Left ventricle myocardium inferior (tissue), 1 donor: Measurements from ENCODE around the gene NCF4. TPM values are rescaled to one million over a fixed set of nuclear protein-coding genes. Genes with fewer than 3 reads are reported as not detected.

Experiments used
- DNase-seq: peaks from one replicate; pipeline ENCODE4 v3.0.0-alpha.2; 2020
- H3K27ac ChIP-seq: fragments of 200-600 bp; replicated peaks from 2 replicates; pipeline ENCODE4 v1.8.0; 2021
- H3K27me3 ChIP-seq: fragments of 200-600 bp; 2 replicates; pipeline ENCODE4 v1.8.0; 2021; ENCODE audit warnings: low read depth
- H3K36me3 ChIP-seq: fragments of 200-600 bp; 2 replicates; pipeline ENCODE4 v1.8.0; 2021
- H3K4me1 ChIP-seq: fragments of 200-600 bp; 2 replicates; pipeline ENCODE4 v1.8.0; 2021
- H3K4me3 ChIP-seq: fragments of 200-600 bp; 2 replicates; pipeline ENCODE4 v1.8.0; 2021; ENCODE audit warnings: mild to moderate bottlenecking, moderate library complexity
- H3K9me3 ChIP-seq: fragments of 200-600 bp; replicated peaks from 2 replicates; pipeline ENCODE4 v1.8.0; 2021
- CTCF ChIP-seq: fragments of 200-600 bp; IDR thresholded peaks from 2 replicates; pipeline ENCODE4 v1.8.0; 2021; ENCODE audit warnings: antibody characterized with exemption, mild to moderate bottlenecking, borderline replicate concordance
- intact Hi-C: fragments of 100-400 bp; cut with micrococcal nuclease; formaldehyde crosslinking; loops from one replicate; pipeline ENCODE4 v1.11.0; 2022
- total RNA-seq: library from RNA; stranded (reverse); fragmentation: NEBNext Ultra II Directional; extraction: Animal tissue kit (Norgen Biotek cat#: 25700); gene quantifications from one replicate; pipeline ENCODE4 v1.2.1, GENCODE V29; 2021
- donor health status: DM: no; HTN: yes; CAD: no; lungs with severe emphysema.

The NCF4 gene
- total RNA-seq, 1 donor from 2014 or later: 5.5 TPM

- intact Hi-C loops: no loop called here
- Histone ChIP-seq H3K4me3 (no peak overlapping the region), H3K36me3 (no peaks in the 10 kb centered on the region), H3K27ac (no peak overlapping the region), H3K4me1 (no peaks in the 10 kb centered on the region), H3K27me3 (peaks cover 24% of the 10 kb centered on the region), H3K9me3 (peaks cover 19% of the 10 kb centered on the region)
- TF ChIP-seq CTCF: no peak
- DNase-seq: no peak
Measured at GRCh38 chr22:36894266-36894665, 33.5 kb downstream of the NCF4 start.

GRCh38 chr22:36897611-36898010, 36.8 kb downstream of the NCF4 start:
- no peaks in the 10 kb centered on the region for H3K4me1 ChIP-seq
- peaks cover 32% of the 10 kb centered on the region for H3K9me3 ChIP-seq
- DNase-seq: no peak
- H3K36me3 ChIP-seq: no peaks in the 10 kb centered on the region
- no peak overlapping the region for H3K4me3 ChIP-seq
- TF ChIP-seq CTCF: no peak
- H3K27ac ChIP-seq: no peak overlapping the region
- intact Hi-C loops: no loop called here
- peaks cover 54% of the 10 kb centered on the region for H3K27me3 ChIP-seq

- Histone ChIP-seq H3K27ac (no peak overlapping the region), H3K36me3 (no peaks in the 10 kb centered on the region), H3K9me3 (peaks cover 32% of the 10 kb centered on the region), H3K27me3 (peaks cover 61% of the 10 kb centered on the region), H3K4me3 (no peak overlapping the region), H3K4me1 (no peaks in the 10 kb centered on the region)
- no peak for TF ChIP-seq CTCF
- intact Hi-C loops: no loop called here
- no peak for DNase-seq
Measured at GRCh38 chr22:36898690-36899089, 37.9 kb downstream of the NCF4 start.

- no peak overlapping the region for H3K4me3 ChIP-seq
- H3K36me3 ChIP-seq: no peaks in the 10 kb centered on the region
- H3K27me3 ChIP-seq: peaks cover 64% of the 10 kb centered on the region
- H3K4me1 ChIP-seq: no peaks in the 10 kb centered on the region
- DNase-seq: no peak
- peaks cover 32% of the 10 kb centered on the region for H3K9me3 ChIP-seq
- intact Hi-C loops: no loop called here
- H3K27ac ChIP-seq: no peak overlapping the region
- TF ChIP-seq CTCF: no peak
Measured at GRCh38 chr22:36899498-36899897, 38.7 kb downstream of the NCF4 start.

- Histone ChIP-seq H3K4me1 (no peaks in the 10 kb centered on the region), H3K4me3 (no peak overlapping the region), H3K9me3 (peaks cover 28% of the 10 kb centered on the region), H3K27me3 (peaks cover 72% of the 10 kb centered on the region), H3K36me3 (no peaks in the 10 kb centered on the region), H3K27ac (no peak overlapping the region)
- no peak for DNase-seq
- intact Hi-C loops: no loop called here
- no peak for TF ChIP-seq CTCF
Measured at GRCh38 chr22:36900225-36900624, 39.4 kb downstream of the NCF4 start.

- intact Hi-C loops: no loop called here
- no peak for DNase-seq
- Histone ChIP-seq H3K36me3 (no peaks in the 10 kb centered on the region), H3K9me3 (peaks cover 22% of the 10 kb centered on the region), H3K4me3 (no peak overlapping the region), H3K27me3 (peaks cover 73% of the 10 kb centered on the region), H3K4me1 (no peaks in the 10 kb centered on the region), H3K27ac (no peak overlapping the region)
- TF ChIP-seq CTCF: no peak
Measured at GRCh38 chr22:36900880-36901279, 40.1 kb downstream of the NCF4 start.
